Endothelial cell of umbilical vein (primary cell): ENCODE results near the gene NAA10.

Experiments
- POLR2AphosphoS5 ChIP-seq: IDR thresholded peaks from 2 replicates; pipeline ENCODE4 v1.6.1; 2012; ENCODE audit warnings: low read depth, mild to moderate bottlenecking, control low read depth, low read length, moderate library complexity; ENCODE audit not compliant: insufficient read depth
- TF ChIP-seq, protein P1 (sequence below), 2 donors: IDR thresholded peaks; 1 replicate in 1 of 2; 2 replicates in 1 of 2; pipeline ENCODE4 v1.5.1; 2011; ENCODE audit warnings: low read length in 2 of 2, mild to moderate bottlenecking in 2 of 2, moderate library complexity in 2 of 2, control low read depth in 1 of 2, inconsistent platforms in 1 of 2, low read depth in 1 of 2; ENCODE audit not compliant: insufficient read depth in 1 of 2; ENCODE audit errors: extremely low read depth in 1 of 2

DNA sequence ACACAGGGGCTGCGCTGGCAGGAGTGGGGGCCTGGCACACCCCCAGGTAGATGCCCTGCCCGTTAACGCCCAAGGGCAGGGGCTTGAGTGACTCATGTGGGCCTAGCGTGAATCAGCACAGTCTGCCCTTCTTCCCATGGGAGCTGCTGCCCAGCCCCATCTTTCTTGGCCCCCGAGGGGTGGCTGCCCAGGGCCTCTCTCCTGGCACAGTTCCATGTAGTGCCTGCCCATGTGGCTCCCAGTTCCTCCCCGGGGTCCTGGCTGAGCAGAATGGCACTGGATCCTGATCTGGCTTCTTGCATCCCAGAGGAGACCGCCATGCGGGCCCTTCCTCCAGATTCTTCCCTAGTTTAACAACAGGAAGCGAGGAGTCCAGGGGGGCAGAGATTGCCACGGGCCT lies 32.5 kb downstream of the NAA10 start:
- TF ChIP-seq, protein P1, sequence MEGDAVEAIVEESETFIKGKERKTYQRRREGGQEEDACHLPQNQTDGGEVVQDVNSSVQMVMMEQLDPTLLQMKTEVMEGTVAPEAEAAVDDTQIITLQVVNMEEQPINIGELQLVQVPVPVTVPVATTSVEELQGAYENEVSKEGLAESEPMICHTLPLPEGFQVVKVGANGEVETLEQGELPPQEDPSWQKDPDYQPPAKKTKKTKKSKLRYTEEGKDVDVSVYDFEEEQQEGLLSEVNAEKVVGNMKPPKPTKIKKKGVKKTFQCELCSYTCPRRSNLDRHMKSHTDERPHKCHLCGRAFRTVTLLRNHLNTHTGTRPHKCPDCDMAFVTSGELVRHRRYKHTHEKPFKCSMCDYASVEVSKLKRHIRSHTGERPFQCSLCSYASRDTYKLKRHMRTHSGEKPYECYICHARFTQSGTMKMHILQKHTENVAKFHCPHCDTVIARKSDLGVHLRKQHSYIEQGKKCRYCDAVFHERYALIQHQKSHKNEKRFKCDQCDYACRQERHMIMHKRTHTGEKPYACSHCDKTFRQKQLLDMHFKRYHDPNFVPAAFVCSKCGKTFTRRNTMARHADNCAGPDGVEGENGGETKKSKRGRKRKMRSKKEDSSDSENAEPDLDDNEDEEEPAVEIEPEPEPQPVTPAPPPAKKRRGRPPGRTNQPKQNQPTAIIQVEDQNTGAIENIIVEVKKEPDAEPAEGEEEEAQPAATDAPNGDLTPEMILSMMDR (IDR thresholded peaks at IDR 0.05; ENCODE audit: extremely low read depth in 1 of 2, insufficient read depth in 1 of 2, low read depth in 1 of 2, low read length in 2 of 2), result no peak
- no peak for TF ChIP-seq POLR2AphosphoS5
